ENCODE data around the gene ATP8B1. TPM values are rescaled to one million over a fixed set of nuclear protein-coding genes. Genes with fewer than 3 reads are reported as not detected.

Gene ATP8B1
- total and polyA plus RNA-seq, 2 donors (not counting 3 experiments of a cell fraction or from before 2014, with no cell fraction given) = 49.3 to 100 TPM

GRCh38 chr18:57627488-57627887 is 175.6 kb downstream of the ATP8B1 start:
- peak overlapping the region; percentile 65 for H3K27ac ChIP-seq (ENCODE audit: insufficient read depth, low read depth, low read length)
- no peaks in the 10 kb centered on the region for H4K20me1 ChIP-seq (replicated peaks; ENCODE audit: control insufficient read depth, extremely low read depth, insufficient read depth, low read length)
- no peak for FAIRE-seq
- H3K9me1 ChIP-seq (replicated peaks; ENCODE audit: control insufficient read depth, extremely low read depth, insufficient read depth, low read length) = no peaks in the 10 kb centered on the region
- peak overlapping the region; percentile 62 for H3K4me2 ChIP-seq (ENCODE audit: insufficient read depth, low read length)
- H3K27me3 ChIP-seq (ENCODE audit: control insufficient read depth in 2 of 2, insufficient read depth in 2 of 2, low read length in 2 of 2) = no peaks in the 10 kb centered on the region
- no peaks in the 10 kb centered on the region for H3K36me3 ChIP-seq (ENCODE audit: control insufficient read depth in 2 of 2, extremely low read depth in 1 of 2, insufficient read depth in 2 of 2, low read length in 2 of 2)
- peak; percentile 31 for DNase-seq (ENCODE audit: low read depth, low spot score)
- H3K79me2 ChIP-seq (ENCODE audit: control insufficient read depth, insufficient read depth, low read length) = no peaks in the 10 kb centered on the region
- BruUV-seq (replicated peaks) = no TSS peak
- POLR2A ChIA-PET = no interaction called here
- CTCF ChIA-PET = interaction anchor here (1.1 kb wide), 1 partner anchor 508 kb away, joined by 3 read pairs; no protein-coding TSS in a partner anchor
- dilution Hi-C loops (cut with MboI; ENCODE audit: extremely low pct_ligation_motif_present, low sequenced_read_pairs) (no loop called here), intact Hi-C loops (cut with micrococcal nuclease) (no loop called here)
- peaks cover 27% of the 10 kb centered on the region for H3K4me1 ChIP-seq (ENCODE audit: control insufficient read depth, extremely low read depth, insufficient read depth, low read length)
- TF ChIP-seq FOS (IDR thresholded peaks at IDR 0.05; ENCODE audit: borderline replicate concordance, insufficient read depth, low read length) = peak; percentile 5
- TF ChIP-seq EZH2 (IDR thresholded peaks at IDR 0.05; ENCODE audit: borderline replicate concordance, low read depth, low read length, severe bottlenecking) = no peak
- no peak for TF ChIP-seq MYC (IDR thresholded peaks at IDR 0.05; ENCODE audit: low read depth, low read length)
- no peak for TF ChIP-seq GATA2 (IDR thresholded peaks at IDR 0.05; ENCODE audit: insufficient read depth, insufficient read length, low read depth, low read length)
- no peak for TF ChIP-seq MAX (IDR thresholded peaks at IDR 0.05; ENCODE audit: insufficient read depth, insufficient read length)
- no peak for TF ChIP-seq POLR2AphosphoS5 (IDR thresholded peaks at IDR 0.05; ENCODE audit: insufficient read depth, low read depth, low read length)
- TF ChIP-seq POLR2A (IDR thresholded peaks at IDR 0.05; ENCODE audit: low read depth, low read length) = no peak
- peak; percentile 27 for TF ChIP-seq JUN (IDR thresholded peaks at IDR 0.05; ENCODE audit: borderline replicate concordance, insufficient read depth, insufficient read length, low read depth)
- TF ChIP-seq, protein P1, sequence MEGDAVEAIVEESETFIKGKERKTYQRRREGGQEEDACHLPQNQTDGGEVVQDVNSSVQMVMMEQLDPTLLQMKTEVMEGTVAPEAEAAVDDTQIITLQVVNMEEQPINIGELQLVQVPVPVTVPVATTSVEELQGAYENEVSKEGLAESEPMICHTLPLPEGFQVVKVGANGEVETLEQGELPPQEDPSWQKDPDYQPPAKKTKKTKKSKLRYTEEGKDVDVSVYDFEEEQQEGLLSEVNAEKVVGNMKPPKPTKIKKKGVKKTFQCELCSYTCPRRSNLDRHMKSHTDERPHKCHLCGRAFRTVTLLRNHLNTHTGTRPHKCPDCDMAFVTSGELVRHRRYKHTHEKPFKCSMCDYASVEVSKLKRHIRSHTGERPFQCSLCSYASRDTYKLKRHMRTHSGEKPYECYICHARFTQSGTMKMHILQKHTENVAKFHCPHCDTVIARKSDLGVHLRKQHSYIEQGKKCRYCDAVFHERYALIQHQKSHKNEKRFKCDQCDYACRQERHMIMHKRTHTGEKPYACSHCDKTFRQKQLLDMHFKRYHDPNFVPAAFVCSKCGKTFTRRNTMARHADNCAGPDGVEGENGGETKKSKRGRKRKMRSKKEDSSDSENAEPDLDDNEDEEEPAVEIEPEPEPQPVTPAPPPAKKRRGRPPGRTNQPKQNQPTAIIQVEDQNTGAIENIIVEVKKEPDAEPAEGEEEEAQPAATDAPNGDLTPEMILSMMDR (IDR thresholded peaks at IDR 0.05; ENCODE audit: extremely low read depth in 1 of 2, insufficient read depth in 1 of 2, low read depth in 1 of 2, low read length in 2 of 2) = no peak
- peak overlapping the region; percentile 81 for H2AFZ ChIP-seq (ENCODE audit: low read depth, low read length)
- no peak overlapping the region for H3K4me3 ChIP-seq (replicated peaks in 1 of 3; ENCODE audit: insufficient read depth in 1 of 3, low read depth in 1 of 3, low read length in 3 of 3)
- peak overlapping the region; percentile 38 for H3K9ac ChIP-seq (replicated peaks; ENCODE audit: extremely low read depth, insufficient read depth, low read length)
- no peaks in the 10 kb centered on the region for H3K9me3 ChIP-seq (replicated peaks; ENCODE audit: control insufficient read depth, insufficient read depth, low read length)

Measured in endothelial cell of umbilical vein (primary cell).